Dendritic cell treated with granulocyte-macrophage colony-stimulating factor and Interleukin-4, amounts not matched to agents 40 ng/mL and 50 ng/mL, for 4 days (primary cell): Measurements from ENCODE around the gene PRSS36.
"Not testable (repeated sequence)": the region's sequence is repeated elsewhere in the genome, so short reads cannot be mapped to it uniquely, and the experiment has no call there.

ENCODE experiments used
- H3K27ac Mint-ChIP-seq: one replicate; pipeline ENCODE4 v1.8.0; 2022; ENCODE audit warnings: mild to moderate bottlenecking, mixed read lengths
- H3K27me3 Mint-ChIP-seq: one replicate; pipeline ENCODE4 v1.8.0; 2022; ENCODE audit warnings: mild to moderate bottlenecking, mixed read lengths
- H3K36me3 Mint-ChIP-seq: one replicate; pipeline ENCODE4 v1.8.0; 2022; ENCODE audit warnings: low read depth, mixed read lengths
- H3K4me1 Mint-ChIP-seq: one replicate; pipeline ENCODE4 v1.8.0; 2022; ENCODE audit warnings: low read depth, mixed read lengths
- H3K4me3 Mint-ChIP-seq: one replicate; pipeline ENCODE4 v1.8.0; 2022; ENCODE audit warnings: mild to moderate bottlenecking, moderate library complexity, mixed read lengths
- H3K9me3 Mint-ChIP-seq: one replicate; pipeline ENCODE4 v1.8.0; 2022; ENCODE audit warnings: mixed read lengths
- intact Hi-C: fragments of 100-400 bp; cut with micrococcal nuclease; formaldehyde crosslinking; loops from one replicate; pipeline ENCODE4 v1.15.0; 2022

PRSS36 gene

GRCh38 chr16:31149894-31150890 lies at the start of gene PRSS36:
Gene PRSS36, minus strand, starts transcription at chr16:31150066. Its CDS starts 31 bp downstream, at chr16:31150035.
- intact Hi-C loops = no loop called here
- Mint-ChIP-seq H3K4me1 (peaks cover 68% of the 10 kb centered on the region), H3K4me3 (peak within 1 kb of the TSS; percentile 77), H3K27me3 (no peaks in the 10 kb centered on the region), H3K9me3 (no peaks in the 10 kb centered on the region), H3K27ac (peak within 1 kb of the TSS; percentile 93), H3K36me3 (peaks cover 26% of the 10 kb centered on the region)

DNA sequence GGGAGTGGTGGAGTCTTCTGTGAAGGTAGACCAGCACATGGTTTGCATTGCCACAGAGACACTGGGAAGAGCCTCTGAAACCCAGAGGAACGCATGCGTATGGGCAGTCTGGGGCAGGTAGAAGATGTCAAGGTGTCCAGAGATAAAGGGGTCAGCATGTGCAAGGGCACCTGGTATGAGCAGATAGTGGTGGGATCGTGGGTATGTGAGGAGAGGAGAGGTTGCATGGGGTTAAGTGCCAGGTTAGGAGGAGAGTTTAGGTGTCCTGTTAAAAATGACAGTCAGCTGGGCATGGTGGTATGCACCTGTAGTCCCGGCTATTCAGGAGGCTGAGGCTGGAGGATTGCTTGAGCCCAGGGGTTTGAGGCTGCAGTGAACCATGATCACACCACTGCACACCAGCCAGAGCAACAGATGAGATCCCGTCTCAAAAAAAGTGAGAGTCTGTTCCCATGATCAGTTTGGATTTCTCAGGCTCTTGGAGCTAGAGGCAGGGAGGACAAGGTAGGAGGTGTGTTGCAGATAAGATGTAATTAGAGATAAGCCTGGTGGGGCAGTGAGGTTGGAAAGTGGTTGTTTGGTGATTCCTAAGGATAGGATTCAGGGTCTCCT lies 49.7 kb upstream of the PRSS36 start:
- intact Hi-C loops = loop anchor here (10.0 kb wide), 1 partner anchor 245 kb away; the partner anchor contains the start of gene ZNF843
- Mint-ChIP-seq H3K27me3 (no peaks in the 10 kb centered on the region), H3K4me3 (no peak overlapping the region), H3K9me3 (no peaks in the 10 kb centered on the region), H3K27ac (peak overlapping the region; percentile 28), H3K4me1 (peaks cover 76% of the 10 kb centered on the region), H3K36me3 (peaks cover 67% of the 10 kb centered on the region)

- Mint-ChIP-seq H3K27me3 (no peaks in the 10 kb centered on the region), H3K4me3 (no peak overlapping the region), H3K4me1 (peaks cover 73% of the 10 kb centered on the region), H3K27ac (peak overlapping the region; percentile 75), H3K36me3 (peaks cover 79% of the 10 kb centered on the region), H3K9me3 (no peaks in the 10 kb centered on the region)
- intact Hi-C loops = no loop called here
These were observed 48.5 kb upstream of the PRSS36 start for GRCh38 chr16:31198207-31198882.

DNA sequence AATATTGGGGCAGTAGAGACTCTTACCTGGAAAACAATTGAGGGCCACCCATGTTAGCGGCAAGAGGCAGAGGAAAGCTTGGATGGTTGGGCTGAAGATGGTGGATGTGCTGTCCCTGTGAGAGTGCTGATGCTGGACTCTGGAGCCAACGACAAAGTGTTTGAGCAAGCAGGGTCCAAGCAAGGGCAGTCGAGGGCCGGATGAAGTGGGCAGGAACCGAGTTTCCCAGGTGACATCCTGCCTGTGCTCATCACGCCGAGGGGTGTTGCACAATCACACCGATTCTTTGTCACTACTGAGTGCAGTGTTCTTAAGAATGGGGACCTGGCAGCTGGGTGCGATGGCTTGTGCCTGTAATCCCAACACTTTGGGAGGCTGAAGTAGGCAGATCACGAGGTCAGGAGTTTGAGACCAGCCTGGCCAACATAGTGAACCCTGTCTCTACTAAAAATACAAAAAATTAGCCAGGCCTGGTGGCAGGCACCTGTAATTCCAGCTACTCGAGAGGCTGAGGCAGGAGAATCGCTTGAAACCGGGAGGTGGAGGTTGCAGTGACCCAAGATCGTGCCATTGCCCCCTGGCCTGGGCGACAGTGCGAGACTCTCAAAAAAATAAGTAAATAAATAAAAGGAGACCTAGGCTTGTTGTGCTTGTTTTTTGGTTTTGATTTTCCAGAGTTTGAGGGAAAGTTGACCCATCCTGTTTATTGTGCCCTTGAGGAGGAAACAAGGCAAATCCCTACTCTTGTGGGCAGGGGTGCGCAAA lies 46.6 kb upstream of the PRSS36 start:
- peaks cover 76% of the 10 kb centered on the region for H3K4me1 Mint-ChIP-seq
- H3K9me3 Mint-ChIP-seq = no peaks in the 10 kb centered on the region
- H3K27me3 Mint-ChIP-seq = no peaks in the 10 kb centered on the region
- intact Hi-C loops = no loop called here
- H3K27ac Mint-ChIP-seq = peak overlapping the region; percentile 48
- H3K36me3 Mint-ChIP-seq = peaks cover 85% of the 10 kb centered on the region
- H3K4me3 Mint-ChIP-seq = no peak overlapping the region

GRCh38 chr16:31195861-31196260 lies 46.0 kb upstream of the PRSS36 start:
- peaks cover 76% of the 10 kb centered on the region for H3K4me1 Mint-ChIP-seq
- H3K9me3 Mint-ChIP-seq, H3K4me3 Mint-ChIP-seq, H3K27me3 Mint-ChIP-seq, intact Hi-C loops: not testable (repeated sequence)
- H3K27ac Mint-ChIP-seq = peak overlapping the region; percentile 48
- H3K36me3 Mint-ChIP-seq = peaks cover 85% of the 10 kb centered on the region

- H3K27ac Mint-ChIP-seq = no peak overlapping the region
- no peak overlapping the region for H3K4me3 Mint-ChIP-seq
- peaks cover 90% of the 10 kb centered on the region for H3K36me3 Mint-ChIP-seq
- intact Hi-C loops = no loop called here
- H3K27me3 Mint-ChIP-seq = no peaks in the 10 kb centered on the region
- no peaks in the 10 kb centered on the region for H3K9me3 Mint-ChIP-seq
- peaks cover 79% of the 10 kb centered on the region for H3K4me1 Mint-ChIP-seq
These were observed 45.0 kb upstream of the PRSS36 start for GRCh38 chr16:31194898-31195297.

- Mint-ChIP-seq H3K27ac (no peak overlapping the region), H3K4me1 (peaks cover 78% of the 10 kb centered on the region), H3K27me3 (no peaks in the 10 kb centered on the region), H3K4me3 (no peak overlapping the region), H3K36me3 (peaks cover 90% of the 10 kb centered on the region), H3K9me3 (no peaks in the 10 kb centered on the region)
- intact Hi-C loops = no loop called here
These were observed 44.0 kb upstream of the PRSS36 start for GRCh38 chr16:31193874-31194273.

GRCh38 chr16:31192856-31193642 lies 43.2 kb upstream of the PRSS36 start:
- H3K4me3 Mint-ChIP-seq = no peak overlapping the region
- H3K9me3 Mint-ChIP-seq = no peaks in the 10 kb centered on the region
- H3K36me3 Mint-ChIP-seq = peaks cover 92% of the 10 kb centered on the region
- H3K4me1 Mint-ChIP-seq = peaks cover 74% of the 10 kb centered on the region
- no peaks in the 10 kb centered on the region for H3K27me3 Mint-ChIP-seq
- intact Hi-C loops = no loop called here
- H3K27ac Mint-ChIP-seq = no peak overlapping the region

- Mint-ChIP-seq H3K27me3 (no peaks in the 10 kb centered on the region), H3K4me3 (no peak overlapping the region)
- intact Hi-C loops = no loop called here
These were observed 42.0 kb upstream of the PRSS36 start for GRCh38 chr16:31191697-31192428.

DNA sequence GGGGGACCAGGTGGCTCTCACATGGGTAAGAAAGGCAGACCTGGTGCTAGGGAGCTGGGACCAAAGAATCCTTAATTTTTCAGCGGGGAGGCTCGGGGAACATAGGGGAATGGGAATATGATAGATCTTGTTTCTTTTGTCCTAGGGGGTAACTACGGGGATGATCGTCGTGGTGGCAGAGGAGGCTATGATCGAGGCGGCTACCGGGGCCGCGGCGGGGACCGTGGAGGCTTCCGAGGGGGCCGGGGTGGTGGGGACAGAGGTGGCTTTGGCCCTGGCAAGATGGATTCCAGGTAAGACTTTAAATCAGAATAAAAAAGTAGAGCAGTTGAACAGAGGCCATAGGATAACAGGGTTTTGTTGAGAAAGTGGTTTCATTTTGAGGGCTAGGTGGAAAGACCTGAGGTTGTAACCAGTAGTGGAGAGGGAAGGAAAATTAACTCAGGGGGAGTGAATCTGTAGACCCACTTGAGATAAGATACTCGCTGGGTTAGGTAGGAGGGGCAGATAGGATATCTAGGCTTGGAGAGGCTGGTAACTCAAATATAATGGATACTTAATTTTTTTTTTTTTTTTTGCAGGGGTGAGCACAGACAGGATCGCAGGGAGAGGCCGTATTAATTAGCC lies 41.1 kb upstream of the PRSS36 start:
- H3K9me3 Mint-ChIP-seq = no peaks in the 10 kb centered on the region
- peaks cover 80% of the 10 kb centered on the region for H3K4me1 Mint-ChIP-seq
- H3K27me3 Mint-ChIP-seq = no peaks in the 10 kb centered on the region
- intact Hi-C loops = no loop called here
- peaks cover 100% of the 10 kb centered on the region for H3K36me3 Mint-ChIP-seq
- no peak overlapping the region for H3K4me3 Mint-ChIP-seq
- peak overlapping the region; percentile 41 for H3K27ac Mint-ChIP-seq

More at GRCh38 chr16:31191697-31192428, 42.0 kb upstream of the PRSS36 start:
- peaks cover 77% of the 10 kb centered on the region for H3K4me1 Mint-ChIP-seq
- peaks cover 99% of the 10 kb centered on the region for H3K36me3 Mint-ChIP-seq
- no peak overlapping the region for H3K27ac Mint-ChIP-seq
- H3K9me3 Mint-ChIP-seq = no peaks in the 10 kb centered on the region

DNA sequence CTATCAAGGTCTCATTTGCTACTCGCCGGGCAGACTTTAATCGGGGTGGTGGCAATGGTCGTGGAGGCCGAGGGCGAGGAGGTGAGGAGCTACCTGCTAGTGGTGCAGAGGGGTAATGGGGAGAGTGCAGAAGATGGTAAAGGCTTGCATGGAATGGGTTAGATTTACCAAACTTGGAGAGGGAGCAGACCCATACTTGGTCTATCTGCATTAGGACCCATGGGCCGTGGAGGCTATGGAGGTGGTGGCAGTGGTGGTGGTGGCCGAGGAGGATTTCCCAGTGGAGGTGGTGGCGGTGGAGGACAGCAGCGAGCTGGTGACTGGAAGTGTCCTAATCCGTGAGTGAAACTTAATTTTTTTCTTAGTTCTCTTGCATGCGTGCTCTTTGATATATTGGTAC lies 40.2 kb upstream of the PRSS36 start:
- H3K4me3 Mint-ChIP-seq = no peak overlapping the region

GRCh38 chr16:31189412-31189778 lies 39.5 kb upstream of the PRSS36 start:
- intact Hi-C loops = loop anchor here (10.0 kb wide), 1 partner anchor 165 kb away; the partner anchor contains the start of gene ITGAX
- H3K9me3 Mint-ChIP-seq = no peaks in the 10 kb centered on the region
- peaks cover 87% of the 10 kb centered on the region for H3K4me1 Mint-ChIP-seq
- peaks cover 100% of the 10 kb centered on the region for H3K36me3 Mint-ChIP-seq
- no peak overlapping the region for H3K27ac Mint-ChIP-seq
- H3K4me3 Mint-ChIP-seq = no peak overlapping the region
- no peaks in the 10 kb centered on the region for H3K27me3 Mint-ChIP-seq

More for the DNA sequence above, 40.2 kb upstream of the PRSS36 start:
- intact Hi-C loops = no loop called here
- Mint-ChIP-seq H3K9me3 (no peaks in the 10 kb centered on the region), H3K36me3 (peaks cover 100% of the 10 kb centered on the region), H3K27ac (no peak overlapping the region), H3K4me1 (peaks cover 84% of the 10 kb centered on the region), H3K27me3 (no peaks in the 10 kb centered on the region)
